ENCODE measurements around the gene LRRK1. TPM values are rescaled to one million over a fixed set of nuclear protein-coding genes. Genes with fewer than 3 reads are reported as not detected.

Gene LRRK1
- total RNA-seq, 1 donor, result 20.2 TPM

DNA sequence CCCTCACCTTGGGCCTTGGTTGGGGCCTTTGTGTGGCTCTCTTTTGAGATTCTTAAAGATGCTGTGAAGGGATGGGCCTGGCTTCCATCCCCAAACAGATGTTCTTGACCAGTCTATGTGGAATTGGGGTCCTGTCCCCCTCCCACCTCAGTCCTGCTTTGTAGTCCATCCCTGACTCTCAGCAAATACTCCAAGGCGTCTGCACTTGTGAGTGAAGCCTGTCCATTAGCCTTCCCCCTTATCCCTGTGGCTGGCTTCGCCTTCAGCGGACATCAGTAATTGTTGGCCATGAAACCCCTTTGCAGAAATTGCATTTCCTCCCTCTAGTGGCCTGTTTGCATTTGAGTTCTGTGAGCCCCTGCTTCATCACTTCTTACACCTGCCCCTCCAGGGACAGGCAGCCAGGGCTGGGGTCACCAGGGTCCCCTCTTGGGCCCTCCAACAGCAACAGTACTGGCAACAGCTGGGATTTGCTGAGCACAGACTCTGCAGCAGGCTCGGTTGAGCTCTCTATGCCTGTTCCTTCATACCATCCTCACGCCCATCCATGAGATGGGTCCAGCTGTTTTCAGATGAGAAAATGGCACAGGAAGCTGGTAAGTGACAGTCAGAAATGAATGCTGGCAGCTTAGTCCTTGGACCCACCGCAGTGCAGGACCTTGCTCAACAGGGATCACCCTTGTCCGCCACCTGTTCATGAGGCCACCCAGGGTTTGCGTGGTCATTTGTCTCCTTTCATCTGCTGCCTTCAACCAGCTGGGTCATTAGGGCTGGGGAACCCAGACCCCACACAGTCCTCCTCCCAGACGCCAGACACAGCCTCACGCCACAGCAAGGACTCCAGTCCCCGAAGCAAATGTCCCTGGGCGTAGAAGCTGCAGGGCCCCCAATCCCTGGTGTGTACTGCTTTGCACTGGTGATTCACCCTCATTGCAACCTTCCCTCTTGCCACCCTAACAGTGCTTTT lies 8.9 kb upstream of the LRRK1 start:
- DNase-seq (ENCODE audit: low read depth in 2 of 3, low spot score in 2 of 3), result no peak

- no peak for DNase-seq (ENCODE audit: low read depth in 2 of 3, low spot score in 2 of 3)
Measured at GRCh38 chr15:100911086-100911485, 8.1 kb upstream of the LRRK1 start.

DNA sequence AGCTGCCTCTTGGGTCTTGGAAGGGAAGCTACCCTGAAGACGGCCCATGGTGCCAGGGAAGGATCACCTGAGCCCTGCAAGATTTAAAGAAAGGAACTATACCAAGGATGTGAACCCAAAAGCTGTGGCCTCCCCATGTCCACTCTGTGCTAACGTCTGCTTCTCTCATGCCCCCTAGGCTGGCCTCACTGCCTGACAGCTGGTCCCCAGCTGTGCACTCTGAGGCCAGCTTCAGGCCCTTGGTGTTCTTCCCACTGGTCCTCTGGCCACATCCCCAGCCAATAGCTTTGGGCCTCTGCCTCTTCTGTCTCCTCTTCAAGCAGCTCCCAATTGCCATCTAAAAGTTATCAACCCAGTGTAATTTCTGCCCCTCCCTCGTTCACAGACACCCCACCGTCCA lies 5.2 kb upstream of the LRRK1 start:
- no peak for DNase-seq (ENCODE audit: low read depth in 2 of 3, low spot score in 2 of 3)

- DNase-seq (ENCODE audit: low read depth in 2 of 3, low spot score in 2 of 3), result no peak
Measured at GRCh38 chr15:100914876-100915275, 4.3 kb upstream of the LRRK1 start.

DNA sequence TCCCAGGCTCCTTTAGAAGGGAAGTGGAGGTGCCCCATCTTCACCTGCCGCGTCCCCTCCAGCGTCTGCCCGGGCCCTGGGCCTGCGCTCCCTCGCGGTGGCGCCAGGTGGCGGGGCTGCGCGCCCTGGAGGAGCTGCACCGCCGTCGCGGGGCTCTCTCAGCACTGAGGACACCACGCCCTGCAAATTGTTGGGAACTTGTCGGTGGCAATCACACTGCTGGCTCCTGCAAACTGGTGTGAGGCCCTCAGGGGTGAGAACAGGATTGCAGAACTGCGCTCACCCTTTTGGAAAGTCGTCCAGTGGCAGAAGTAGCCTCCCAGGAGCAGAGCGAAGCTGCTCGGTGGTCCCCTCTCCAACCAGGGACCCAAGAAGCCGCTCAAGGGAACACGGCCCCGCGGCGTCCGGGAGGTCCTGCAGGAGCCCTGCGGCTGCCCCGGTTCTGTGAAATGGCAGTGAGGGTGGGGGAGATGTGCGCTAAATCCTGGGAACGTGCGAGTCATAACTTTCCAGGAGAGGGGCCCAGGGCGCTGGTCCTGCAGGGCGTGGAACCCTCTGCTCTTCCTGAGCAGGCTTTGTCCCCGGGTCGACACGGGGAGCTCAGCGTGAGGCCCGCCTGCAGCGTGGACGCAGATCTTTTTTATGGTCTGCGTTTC lies 995 bp upstream of the LRRK1 start:
- peak; percentile 24 to 79 (median 69) for DNase-seq (ENCODE audit: low read depth in 2 of 3, low spot score in 2 of 3)

DNA sequence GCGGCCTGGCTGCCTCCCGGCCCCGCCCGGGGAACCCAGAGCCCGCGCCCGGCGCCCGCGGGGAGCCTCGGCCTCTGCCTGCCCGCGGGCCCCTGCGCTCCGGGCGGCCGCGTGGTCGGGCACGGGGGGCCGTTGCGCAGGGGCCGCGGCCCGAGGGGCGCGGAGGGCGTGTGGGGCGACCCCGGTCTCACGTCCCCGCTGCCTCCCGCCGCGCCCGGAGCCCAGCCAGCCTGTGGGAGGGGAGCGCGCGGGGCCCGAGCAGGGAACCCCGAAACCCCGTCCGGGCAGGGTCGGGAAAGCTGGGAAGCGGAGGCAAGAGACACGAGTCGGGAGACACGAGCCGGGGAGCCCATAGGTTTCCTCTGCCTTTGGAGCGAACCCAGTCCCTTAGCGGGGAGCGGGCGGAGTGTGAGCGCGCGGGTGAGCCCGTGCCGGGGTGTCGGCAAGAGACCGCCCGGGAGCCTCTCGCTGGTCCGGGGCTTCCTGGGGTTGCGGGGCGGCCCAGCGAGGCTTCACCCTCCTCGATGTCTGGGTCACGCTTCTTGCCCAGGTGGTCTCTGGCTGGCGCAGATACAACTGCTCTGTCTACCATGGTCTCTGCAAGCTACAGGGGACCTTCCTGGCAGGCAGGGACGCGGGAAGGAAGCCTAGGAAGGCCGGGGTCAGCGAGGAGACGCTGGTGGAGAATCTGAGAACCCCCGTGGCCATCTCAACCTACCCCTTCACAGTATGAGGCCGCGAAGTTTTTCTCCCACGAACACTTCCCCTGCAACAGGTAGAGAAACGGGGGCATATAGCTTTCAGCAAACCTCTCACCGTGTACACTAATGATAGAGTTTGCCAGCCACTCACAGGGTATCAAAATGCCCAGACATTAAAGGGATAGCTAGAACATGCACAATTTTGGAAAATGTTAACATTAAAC lies 586 bp downstream of the LRRK1 start:
- DNase-seq (ENCODE audit: low read depth in 2 of 3, low spot score in 2 of 3), result peak in 2 of 3 donors; percentile 9 to 22

DNA sequence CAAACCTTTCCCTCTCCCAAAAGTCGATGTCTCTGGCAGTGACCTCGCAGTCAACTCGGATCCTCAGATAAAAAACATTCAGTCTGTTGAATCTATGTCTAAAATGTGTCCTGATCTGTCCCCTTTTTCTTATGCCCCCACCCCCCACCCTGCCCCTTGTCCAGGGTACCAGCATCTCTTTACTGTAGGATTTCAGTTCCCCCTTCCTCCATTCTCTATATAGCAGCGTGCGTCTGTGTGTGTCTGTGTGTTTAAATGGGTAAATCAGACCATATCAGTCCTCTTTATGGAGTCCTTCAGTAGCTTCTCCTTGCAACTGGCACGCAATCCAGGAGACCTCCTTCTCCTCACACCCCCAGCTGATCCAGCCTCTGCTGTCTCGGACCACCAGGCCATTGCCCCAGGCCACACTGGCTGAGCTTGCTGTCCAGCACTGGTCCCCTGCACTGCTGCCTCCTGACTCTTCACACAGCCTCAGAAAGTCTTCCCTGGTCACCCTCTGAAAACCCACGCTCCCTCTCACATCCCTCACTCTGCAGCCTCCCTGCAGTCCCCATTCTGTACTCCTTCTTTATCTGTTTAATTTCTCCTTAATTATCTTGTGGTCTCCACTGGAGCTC lies 1.5 kb downstream of the LRRK1 start:
- DNase-seq (ENCODE audit: low read depth in 2 of 3, low spot score in 2 of 3), result no peak

GRCh38 chr15:100922192-100923040 lies 3.3 kb downstream of the LRRK1 start:
- peak in 2 of 3 donors; percentile 18 to 49 for DNase-seq (ENCODE audit: low read depth in 2 of 3, low spot score in 2 of 3)

- no peak for DNase-seq (ENCODE audit: low read depth in 2 of 3, low spot score in 2 of 3)
Measured at GRCh38 chr15:100923076-100923475, 3.9 kb downstream of the LRRK1 start.

DNA sequence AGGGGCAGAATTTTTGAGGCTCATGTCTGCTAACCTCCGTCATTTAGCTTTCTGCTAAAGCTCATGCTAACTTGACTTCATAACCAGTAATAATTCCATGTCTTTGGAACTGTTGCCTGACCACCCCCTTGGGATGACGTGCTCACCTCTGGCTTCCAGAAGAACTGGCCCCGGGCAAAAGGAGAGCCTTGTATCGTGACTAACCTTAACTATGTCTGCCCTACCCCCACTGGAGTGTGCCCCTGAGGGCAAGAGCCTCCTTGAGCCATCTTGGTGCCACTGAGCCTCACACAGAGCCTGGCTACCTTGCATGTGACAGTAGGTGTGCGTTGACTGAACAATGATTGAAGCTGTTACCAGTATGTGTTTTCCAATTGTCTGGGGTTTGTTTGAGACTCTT lies 4.7 kb downstream of the LRRK1 start:
- no peak for DNase-seq (ENCODE audit: low read depth in 2 of 3, low spot score in 2 of 3)

- DNase-seq (ENCODE audit: low read depth in 2 of 3, low spot score in 2 of 3), result no peak
Measured at GRCh38 chr15:100924436-100924835, 5.3 kb downstream of the LRRK1 start.

DNA sequence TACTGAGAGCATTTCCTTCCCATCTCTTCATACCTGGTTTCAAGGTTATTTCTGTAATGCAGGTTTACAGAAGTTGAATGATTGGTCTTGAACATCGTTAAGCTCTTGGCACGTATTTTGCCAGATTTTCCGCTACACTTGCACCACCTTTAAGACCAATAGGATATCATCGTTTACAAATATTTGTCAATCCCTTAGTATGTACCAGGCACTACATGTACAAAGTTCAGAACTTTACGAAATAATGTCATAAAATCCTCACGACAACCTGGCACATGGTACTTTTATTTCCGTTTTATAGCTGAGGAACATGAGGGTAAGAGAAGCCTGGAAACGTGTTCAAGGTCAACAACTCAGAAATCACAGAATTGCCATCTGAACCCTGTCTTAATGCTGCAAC lies 6.3 kb downstream of the LRRK1 start:
- no peak for DNase-seq (ENCODE audit: low read depth in 2 of 3, low spot score in 2 of 3)

- no peak for DNase-seq (ENCODE audit: low read depth in 2 of 3, low spot score in 2 of 3)
Measured at GRCh38 chr15:100926258-100926657, 7.1 kb downstream of the LRRK1 start.

DNA sequence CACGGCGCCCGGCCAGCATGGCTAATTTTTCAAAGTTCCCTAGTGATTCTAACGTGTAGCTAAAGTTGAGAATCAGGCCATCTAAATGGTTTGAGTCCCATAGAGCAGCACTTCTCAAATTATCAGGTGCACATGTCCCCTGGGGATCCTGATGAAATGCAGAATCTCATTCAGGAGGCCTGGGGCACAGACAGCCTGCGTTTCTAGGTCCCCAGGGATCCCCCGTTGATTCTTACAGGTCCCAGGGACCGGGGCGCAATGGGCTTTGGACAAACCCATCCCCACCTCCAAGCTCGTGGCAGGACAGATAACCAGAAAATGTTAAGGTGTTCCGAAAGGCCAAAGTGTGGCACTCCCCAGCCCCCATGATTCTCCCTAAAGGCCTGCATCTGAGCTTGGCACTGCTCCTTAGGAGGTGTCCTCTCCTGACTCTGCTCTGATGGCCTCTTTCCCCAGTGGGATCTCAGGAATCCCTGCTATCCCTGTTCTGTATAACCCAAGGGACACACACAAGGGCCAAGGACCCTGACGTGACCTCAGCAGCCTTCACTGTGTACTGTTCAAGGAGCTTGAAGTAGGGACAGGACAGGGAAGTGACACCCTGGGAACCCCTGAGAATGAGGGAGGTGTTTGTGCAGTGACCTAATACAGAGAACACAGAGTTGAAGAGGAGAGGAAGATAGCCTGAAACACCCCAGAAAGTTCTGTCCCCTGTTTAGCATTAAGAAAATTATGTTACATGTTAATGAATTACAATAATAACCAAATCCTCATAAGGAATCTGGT lies 8.0 kb downstream of the LRRK1 start:
- no peak for DNase-seq (ENCODE audit: low read depth in 2 of 3, low spot score in 2 of 3)

- no peak for DNase-seq (ENCODE audit: low read depth in 2 of 3, low spot score in 2 of 3)
Measured at GRCh38 chr15:100928632-100929280, 9.6 kb downstream of the LRRK1 start.

DNA sequence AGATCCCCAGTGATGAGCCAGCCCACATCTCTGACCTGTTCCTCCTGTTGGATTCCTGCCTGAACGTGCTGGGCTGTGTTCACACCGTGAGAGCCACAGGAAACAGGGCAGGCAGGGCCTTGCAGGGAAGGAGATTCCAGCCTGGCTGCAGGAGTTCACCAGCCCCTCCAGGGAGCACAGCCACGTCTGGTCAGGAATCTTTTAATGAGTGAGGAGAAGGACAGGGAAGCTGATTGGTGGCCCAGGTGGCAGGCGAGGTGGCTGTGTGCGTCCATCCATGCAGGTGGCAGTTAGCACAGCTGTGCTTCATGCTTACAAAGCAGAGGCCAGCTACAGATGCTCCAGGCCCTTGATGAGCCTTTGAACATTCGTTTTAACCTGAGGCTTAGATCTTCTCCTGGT lies 10.5 kb downstream of the LRRK1 start:
- DNase-seq (ENCODE audit: low read depth in 2 of 3, low spot score in 2 of 3), result no peak

DNA sequence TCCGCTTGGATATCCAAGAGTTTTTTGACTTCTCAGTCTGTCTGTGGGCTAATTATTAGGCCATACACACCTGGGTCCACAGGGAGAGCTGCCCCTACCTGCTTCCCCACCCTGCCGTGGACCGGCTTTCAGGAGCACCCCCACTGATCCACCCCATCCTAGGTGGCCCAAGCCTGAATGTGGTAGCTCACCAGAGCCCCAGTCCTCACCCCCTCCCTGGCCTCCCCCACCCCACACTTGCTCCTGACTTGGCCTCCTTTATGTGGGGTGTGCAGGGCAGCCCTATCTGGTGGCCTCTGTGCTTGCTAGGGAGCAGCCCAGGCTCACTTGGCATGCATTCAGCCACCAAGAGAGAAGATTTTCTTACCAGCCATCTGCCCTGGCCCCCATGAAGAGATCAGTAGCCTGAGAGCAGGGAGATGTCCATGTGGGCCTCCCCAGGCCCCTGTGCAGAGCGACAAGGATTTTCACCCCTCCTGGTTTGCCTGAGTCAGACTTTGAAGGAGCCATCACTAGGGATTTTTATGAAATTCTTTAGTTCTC lies 11.2 kb downstream of the LRRK1 start:
- DNase-seq (ENCODE audit: low read depth in 2 of 3, low spot score in 2 of 3), result no peak

Measured in hematopoietic multipotent progenitor cell (in vitro differentiated cells).